Kidney glomerular epithelial cell (primary cell): ENCODE data around the gene NEDD9.

Experiments
- DNase-seq: peaks from one replicate; lab custom pipeline; 2025; lab: John Stamatoyannopoulos, UW

NEDD9 gene

GRCh38 chr6:11142296-11143027 lies 90.0 kb downstream of the NEDD9 start:
- no peak for DNase-seq

- no peak for DNase-seq
Observed at GRCh38 chr6:11141295-11141694, 91.2 kb downstream of the NEDD9 start.

- no peak for DNase-seq
Observed at GRCh38 chr6:11140056-11140455, 92.4 kb downstream of the NEDD9 start.

DNA sequence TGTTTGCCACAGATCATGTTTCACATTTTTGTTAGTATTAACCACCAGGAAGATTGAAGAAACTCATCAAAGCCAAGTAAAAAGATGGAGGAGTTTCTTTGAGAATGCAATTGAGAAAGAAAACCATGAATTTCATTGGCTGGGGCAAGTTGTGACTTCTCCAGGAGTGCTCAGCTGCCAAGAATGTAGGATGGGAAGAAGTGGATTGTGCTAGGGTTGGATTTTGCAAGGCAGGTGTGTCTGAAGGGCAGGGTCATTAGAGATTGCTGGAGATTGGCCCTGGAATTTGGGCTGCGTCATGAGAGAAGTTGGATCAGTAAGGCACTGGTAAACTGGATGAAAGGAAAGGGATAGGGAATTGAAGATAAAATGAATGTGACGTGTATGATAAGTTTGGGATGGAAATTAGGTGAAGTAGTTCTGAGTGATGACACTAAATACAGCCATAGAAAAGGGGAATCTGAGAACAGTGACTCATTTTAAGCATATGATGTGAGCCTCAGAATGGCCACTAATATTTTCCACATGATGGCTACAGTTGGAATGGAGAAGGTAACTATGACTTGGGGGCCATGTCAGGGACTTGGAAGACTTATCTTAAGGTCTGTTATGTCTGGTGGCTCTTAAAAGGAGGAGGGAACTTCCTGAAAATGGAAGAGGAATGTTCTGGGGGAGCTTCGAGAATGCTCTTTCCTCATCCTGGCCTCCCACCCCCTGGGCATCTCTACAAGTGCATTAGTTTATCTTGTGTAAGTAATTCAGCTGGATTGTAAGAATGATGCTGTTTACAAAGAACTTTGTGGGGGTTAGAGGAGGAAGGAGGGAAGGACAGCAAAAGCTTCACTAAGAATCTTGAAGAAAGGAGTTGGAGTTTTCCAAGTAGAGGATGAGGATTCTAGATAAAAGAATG lies 93.2 kb downstream of the NEDD9 start:
- DNase-seq: no peak

GRCh38 chr6:11136809-11137208 lies 95.7 kb downstream of the NEDD9 start:
- DNase-seq: no peak
